Stomach (tissue), 4 donors: ENCODE results near the gene ROBO1.

ENCODE experiments used
- CTCF ChIP-seq, 7 experiments: fragments of 450-650 bp in 4 of 7; fragments of 200-600 bp in 3 of 7; sonication (generic) in 3 of 7; IDR thresholded peaks; one replicate each; pipeline ENCODE4 v1.5.1; 2016 to 2019; ENCODE audit warnings: antibody characterized with exemption in 7 of 7, control low read depth in 2 of 7, mild to moderate bottlenecking in 1 of 7
- EP300 ChIP-seq: sonication (generic); formaldehyde crosslinking; IDR thresholded peaks from one replicate; pipeline ENCODE4 v1.6.1; 2017; ENCODE audit warnings: antibody characterized with exemption
- POLR2A ChIP-seq, 4 donors: fragments of 450-650 bp; IDR thresholded peaks; one replicate each; pipeline ENCODE4 v1.6.1; 2016; ENCODE audit warnings: antibody characterized with exemption in 4 of 4, control low read depth in 2 of 4, mild to moderate bottlenecking in 1 of 4, moderate library complexity in 1 of 4

- TF ChIP-seq EP300 (no peak), CTCF (IDR thresholded peaks at IDR 0.05) (no peak), POLR2A (IDR thresholded peaks at IDR 0.05) (no peak)
Measured at GRCh38 chr3:78761126-78761525, 1006.7 kb downstream of the ROBO1 start.
